ENCODE results near the gene ADGRE3.
"Not testable (repeated sequence)": the region's sequence is repeated elsewhere in the genome, so short reads cannot be mapped to it uniquely, and the experiment has no call there.

Gene ADGRE3

DNA sequence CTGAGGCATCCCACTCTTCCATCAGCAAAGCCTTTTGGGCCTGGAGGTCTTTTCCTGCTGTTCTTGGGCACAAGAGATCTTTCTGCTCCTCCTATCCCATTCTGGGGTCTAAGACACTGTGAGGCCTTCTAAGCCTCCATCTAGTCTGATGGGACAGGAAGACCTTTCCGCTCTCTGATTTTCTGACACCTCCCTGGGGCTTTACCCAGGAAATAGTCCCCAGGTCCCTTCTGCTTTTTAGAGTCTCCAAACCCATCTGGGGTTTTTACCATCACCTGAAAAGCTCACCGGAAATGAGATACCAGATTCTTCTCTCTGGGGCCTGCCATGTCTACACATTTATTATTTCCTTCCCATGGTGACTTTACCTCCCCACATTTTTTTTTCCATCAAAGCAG, 70.7 kb downstream of the ADGRE3 start:
- no peak for DNase-seq (ENCODE audit: low read depth in 2 of 2)

DNA sequence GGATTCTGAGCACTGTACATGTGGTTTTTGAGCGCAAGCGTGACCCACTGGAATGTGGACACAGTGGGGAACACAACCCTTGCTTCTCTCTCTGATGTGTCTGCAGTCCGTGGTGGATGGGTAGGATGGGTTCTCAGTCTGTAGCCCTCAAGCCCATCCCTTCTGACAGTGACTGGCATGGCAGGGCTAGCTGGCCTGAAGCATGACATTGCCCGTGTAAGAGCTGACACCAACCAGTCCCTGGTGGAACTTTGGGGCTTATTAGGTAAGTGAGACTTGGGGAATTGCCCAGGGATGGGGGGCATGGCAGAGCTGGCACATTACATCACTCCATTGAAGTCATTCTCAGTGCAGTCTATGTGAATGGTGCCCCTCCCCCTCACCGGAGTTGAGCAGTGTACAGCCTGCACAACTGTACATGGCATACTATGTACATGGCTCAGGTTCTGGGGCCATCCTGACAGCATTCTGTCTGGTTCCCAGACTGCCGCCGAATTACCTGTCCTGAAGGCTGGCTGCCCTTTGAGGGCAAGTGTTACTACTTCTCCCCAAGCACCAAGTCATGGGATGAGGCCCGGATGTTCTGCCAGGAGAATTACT, 75.0 kb downstream of the ADGRE3 start:
- no peak for DNase-seq (ENCODE audit: low read depth in 2 of 2)

DNA sequence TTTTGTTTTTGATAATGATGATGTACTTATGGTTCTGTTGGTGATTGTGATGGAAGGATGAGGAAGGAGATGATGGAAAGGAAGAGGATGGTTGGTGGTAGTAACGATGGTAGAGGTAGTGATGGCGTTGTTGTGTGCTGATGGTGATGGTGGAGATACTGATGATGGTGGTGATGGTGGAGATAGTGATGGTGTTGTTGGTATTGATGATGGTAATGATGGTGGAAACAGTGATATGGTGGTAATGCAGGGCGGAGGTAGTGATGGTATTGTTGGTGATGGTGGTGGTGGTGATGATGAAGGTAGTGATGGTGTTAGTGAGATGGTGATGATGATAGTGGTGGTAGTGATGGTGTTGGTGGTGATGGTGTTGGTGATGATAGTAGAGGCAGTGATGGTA, 79.1 kb downstream of the ADGRE3 start:
- no peak for DNase-seq (ENCODE audit: low read depth in 2 of 2)

DNA sequence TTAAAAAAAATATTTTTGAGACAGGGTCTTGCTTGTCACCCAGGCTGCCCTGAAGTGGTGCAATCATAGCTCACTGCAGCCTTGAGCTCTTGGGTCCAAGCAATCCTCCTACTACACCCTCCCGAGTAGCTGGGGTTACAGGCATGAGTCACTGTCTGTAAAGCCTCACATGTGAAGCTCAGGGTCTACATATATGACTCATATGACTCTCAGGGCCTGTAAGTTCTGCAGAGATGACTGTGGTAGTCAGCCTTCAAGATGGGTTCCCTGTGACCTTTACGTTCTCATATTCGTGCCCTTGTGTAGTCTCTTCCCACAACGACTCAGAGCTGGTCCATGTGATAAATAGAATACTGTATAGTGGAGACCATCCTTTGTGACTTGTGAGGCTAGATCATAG, 85.2 kb downstream of the ADGRE3 start:
- not testable (repeated sequence) for DNase-seq (ENCODE audit: low read depth in 2 of 2)

DNA sequence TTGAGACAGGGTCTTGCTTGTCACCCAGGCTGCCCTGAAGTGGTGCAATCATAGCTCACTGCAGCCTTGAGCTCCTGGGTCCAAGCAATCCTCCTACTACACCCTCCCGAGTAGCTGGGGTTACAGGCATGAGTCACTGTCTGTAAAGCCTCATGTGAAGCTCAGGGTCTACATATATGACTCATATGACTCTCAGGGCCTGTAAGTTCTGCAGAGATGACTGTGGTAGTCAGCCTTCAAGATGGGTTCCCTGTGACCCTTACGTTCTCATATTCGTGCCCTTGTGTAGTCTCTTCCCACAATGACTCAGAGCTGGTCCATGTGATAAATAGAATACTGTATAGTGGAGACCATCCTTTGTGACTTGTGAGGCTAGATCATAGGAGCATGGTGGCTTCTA, 89.5 kb downstream of the ADGRE3 start:
- not testable (repeated sequence) for DNase-seq (ENCODE audit: low read depth in 2 of 2)

DNA sequence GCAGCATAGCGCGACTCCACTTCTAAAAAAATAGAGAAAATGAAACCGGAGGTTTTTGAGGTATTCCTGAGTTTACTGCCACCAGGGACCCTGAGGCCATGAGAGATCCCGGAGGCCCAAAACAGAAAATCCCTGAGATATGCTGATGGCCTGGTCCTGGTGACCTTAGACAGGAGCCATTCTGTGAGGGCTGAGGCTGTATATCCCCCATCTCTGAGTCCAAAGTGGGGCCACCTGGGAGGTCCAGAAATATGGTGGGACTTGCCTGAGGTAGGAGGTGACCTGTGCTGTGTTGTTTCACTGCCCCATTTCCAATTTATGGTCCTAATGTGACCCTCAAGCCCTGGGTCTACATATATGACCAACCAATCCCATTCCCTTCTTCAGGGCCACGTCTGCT, 90.3 kb downstream of the ADGRE3 start:
- DNase-seq (ENCODE audit: low read depth in 2 of 2), result not testable (repeated sequence)

DNA sequence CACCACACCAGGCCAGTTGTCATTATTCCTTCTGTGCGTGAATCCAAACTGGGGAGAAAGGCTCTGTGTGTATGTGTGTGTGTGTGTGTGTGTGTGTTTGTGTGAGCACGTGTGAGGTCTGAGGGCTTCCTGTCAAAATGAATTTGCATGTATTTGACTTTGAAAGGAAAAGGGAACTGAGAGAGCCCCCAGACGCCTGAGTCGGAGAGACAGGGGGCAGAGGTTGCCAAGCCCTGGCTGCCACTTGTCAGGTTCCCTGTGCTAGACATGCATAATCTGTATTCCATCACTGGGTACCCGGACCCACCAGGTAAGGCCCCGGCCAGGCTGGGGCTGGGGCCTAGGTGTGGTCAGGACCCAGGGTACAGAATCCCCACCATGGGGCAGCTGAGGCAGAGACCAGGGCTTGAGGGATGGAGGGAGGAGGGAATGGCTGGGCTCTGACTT, 91.7 kb downstream of the ADGRE3 start, which contains the start of gene CLEC17A:
Gene CLEC17A, plus strand, starts transcription at position 191 of the 447 bp plus-strand sequence. Its CDS starts 77 bp downstream, at position 268.
- no peak for DNase-seq (ENCODE audit: low read depth in 2 of 2)

DNA sequence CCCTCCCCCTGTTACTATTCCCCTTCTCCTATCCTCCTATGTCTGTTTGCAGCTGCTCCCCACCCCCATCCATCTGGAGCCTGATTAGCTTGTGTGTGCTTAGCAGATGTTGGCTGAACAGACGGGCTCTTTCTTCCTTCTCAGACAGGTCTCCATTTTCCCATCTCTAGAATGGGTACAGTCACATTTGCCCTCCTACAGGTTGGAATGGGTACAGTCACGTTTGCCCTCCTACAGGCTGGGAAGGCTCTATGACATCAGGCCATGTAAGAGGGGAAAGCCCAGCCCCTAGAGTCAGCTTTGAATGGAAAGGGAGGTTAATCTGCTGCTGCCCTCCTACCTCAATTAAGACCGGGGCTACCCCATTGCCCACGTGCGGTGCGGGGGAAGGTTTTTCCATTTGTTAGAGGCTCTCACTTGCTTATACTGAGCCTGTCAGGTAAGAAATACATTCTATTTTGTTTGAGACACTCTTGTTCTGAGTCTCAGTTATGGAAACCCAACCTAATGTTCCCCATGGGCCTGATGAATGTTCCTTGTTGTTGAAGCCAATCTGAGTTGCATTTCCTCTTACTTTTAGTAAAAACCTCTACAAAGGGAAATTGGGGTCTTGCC, 93.9 kb downstream of the ADGRE3 start:
- no peak for DNase-seq (ENCODE audit: low read depth in 2 of 2)

DNA sequence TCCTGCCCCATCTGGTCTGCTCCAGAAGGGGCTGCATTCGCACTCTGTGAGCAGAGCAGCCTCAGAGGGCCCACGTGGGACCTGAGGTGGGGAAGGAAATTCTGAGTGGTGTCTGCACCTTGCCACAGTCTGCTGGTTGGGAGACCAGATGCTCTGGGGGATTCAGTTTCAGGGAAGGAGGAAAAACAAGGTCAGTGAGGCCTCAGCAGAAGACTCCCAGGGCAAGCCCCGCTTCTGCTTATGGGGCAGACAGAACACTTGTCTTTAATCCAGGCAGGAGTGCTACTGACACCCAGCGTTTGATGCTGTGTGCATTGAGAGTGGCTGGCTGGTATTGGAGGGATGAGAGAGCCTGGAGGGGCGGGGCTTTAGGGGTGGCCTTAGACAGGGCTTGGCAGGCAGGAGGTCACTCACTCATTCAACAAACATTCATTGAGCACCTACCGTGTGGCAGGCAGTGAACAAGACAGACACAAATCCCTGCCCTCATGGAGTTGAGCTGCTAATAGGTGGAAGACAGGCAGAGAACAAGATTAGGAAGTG, 96.7 kb downstream of the ADGRE3 start:
- DNase-seq (ENCODE audit: low read depth in 2 of 2), result no peak

DNA sequence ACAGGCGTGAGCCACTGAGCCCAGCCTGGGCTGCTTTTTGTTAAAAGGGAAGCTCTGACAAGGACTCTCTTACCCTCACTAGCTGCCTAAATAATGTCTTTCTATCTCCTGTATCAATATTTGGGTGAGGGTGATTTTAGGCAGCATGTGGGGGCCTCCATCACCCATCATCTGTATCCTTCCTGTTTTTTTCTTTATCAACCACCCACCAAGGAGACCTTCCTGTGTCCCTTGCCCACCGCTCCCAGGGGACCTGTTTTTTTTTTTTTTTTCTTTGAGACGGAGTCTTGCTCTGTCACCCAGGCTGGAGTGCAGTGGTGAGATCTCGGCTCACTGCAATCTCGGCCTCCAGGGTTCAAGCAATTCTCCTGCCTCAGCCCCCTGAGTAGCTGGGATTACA, 97.4 kb downstream of the ADGRE3 start:
- no peak for DNase-seq (ENCODE audit: low read depth in 2 of 2)

DNA sequence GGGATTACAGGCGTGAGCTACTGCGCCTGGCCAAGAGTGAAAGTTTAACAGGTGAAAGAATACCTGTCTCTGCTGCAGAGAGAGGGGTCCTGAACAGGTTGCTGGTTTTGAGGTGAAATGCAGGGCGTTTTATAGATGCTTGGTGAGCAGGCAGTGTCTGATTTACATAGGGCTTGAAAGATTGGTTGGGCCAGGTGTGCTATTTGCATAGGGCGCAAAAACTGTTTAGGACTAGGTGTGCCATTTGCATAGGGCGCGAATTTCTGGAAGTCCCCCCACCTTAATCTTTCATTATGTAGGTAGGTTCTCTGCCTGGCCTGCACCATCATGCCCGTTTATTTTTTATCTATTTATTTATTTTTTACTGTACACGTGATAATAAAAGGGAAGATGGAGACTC, 98.3 kb downstream of the ADGRE3 start:
- DNase-seq (ENCODE audit: low read depth in 2 of 2), result no peak

DNA sequence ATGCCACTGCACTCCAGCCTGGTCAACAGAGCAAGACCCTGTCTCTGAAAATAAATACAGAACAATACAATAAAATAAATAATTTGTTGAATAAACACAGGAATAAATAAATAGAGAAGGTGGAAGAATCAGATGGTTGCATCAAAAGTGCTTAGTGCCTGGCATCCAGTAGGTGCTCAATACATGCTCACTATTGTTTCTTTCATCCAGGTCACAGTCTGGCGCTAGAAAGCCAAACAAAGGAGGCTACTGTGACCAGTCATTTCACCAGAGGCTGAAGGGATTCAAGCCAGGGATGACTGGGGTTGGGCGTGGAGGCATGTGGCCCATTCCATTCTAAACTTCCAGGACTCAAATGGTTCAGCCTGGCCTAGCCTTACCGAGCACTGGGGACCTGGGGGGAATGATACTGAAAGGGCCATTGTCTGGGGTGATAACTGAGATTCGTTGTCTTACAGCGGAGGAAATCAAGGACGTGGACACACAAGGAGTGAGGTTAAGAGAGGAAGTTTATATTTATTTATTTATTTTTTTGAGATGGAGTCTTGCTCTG, 99.1 kb downstream of the ADGRE3 start:
- no peak for DNase-seq (ENCODE audit: low read depth in 2 of 2)

DNA sequence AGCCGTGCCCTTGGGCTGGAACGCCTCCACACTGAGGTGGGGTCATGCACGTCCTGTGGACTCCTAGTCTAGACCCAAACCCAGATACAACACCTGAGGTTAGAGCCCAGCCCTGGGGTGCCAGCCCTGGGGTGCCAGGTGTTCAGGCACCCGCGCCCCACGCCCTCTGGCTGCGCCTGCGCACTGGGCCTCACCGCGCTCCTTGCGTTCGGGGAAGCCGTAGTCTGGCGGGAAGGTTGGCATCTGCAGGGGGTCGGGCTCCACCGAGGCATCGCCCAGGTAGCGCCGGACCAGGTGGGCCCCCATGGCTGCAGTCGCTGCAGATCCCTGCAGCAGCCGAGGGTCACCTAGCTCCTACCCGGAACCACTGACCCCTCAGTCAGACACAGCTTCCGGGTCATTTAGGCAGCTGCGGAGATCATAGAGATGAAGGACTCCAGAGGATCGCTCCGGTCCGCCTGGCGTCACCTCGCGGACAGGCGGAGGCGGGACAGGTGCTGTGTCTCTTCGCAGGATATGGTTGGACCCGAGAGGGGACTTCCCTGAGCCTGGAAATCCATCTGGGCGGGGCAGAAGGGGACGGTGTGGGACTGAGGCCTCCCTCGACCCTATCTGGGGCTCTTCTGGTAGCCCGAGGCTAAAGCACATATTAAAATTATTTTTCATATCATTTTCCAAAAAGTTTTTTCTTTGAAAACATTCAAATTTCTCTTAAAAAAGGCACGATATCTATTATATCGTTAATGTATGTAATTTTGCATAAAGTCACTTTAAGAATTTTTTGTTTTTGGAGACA, 102.8 kb downstream of the ADGRE3 start, which contains the start of gene NDUFB7:
Gene NDUFB7, minus strand, starts transcription at position 372 of the 796 bp plus-strand sequence. Its CDS starts 66 bp downstream, at position 306.
- DNase-seq (ENCODE audit: low read depth in 2 of 2), result peak; percentile 71 to 84

DNA sequence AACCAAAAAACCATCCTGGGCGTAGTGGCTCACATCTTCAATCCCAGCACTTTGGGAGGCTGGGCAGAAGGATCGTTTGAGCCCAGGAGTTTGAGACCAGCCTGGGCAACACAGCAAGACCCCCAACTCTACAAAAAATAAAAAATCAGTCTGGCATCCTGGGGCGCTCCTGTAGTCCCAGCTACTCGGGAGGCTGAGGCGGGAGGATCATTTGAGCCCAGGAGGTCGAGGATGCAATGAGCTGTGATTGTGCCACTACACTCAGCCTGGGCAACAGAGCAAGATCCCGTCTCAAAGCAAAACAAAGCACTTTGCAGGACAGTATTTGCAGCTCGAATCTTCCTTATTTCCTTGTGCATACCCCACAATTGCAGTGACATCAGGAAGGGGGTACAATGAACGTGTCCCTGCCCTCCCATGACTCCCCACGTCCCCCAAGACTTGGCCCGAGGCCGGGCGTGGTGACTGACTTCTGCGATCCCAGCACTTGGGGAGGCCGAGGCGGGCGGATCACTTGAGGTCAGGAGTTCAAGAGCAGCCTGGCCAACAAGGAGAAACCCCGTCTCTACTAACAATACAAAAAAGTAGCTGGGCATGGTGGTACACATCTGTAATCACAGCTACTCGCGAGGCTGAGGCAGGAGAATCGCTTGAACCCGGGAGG, 103.6 kb downstream of the ADGRE3 start:
- DNase-seq (ENCODE audit: low read depth in 2 of 2), result no peak

Data from activated CD8-positive, alpha-beta memory T cell treated with anti-CD3 and anti-CD28 coated beads for 4 hours (primary cell).